HG03045 (cell line): ENCODE data around the gene RILPL1.
A peak's percentile ranks its signal among the peaks of the same experiment; 100 is the strongest.
"Not testable (repeated sequence)": the region's sequence is repeated elsewhere in the genome, so short reads cannot be mapped to it uniquely, and the experiment has no call there.

Experiments
- ATAC-seq: cut with Tn5 transposase; IDR thresholded peaks from one replicate; pipeline ENCODE4 v1.9.1; 2021; ENCODE audit warnings: mild to moderate bottlenecking, moderate library complexity; ENCODE audit not compliant: unreplicated experiment

RILPL1 gene

DNA sequence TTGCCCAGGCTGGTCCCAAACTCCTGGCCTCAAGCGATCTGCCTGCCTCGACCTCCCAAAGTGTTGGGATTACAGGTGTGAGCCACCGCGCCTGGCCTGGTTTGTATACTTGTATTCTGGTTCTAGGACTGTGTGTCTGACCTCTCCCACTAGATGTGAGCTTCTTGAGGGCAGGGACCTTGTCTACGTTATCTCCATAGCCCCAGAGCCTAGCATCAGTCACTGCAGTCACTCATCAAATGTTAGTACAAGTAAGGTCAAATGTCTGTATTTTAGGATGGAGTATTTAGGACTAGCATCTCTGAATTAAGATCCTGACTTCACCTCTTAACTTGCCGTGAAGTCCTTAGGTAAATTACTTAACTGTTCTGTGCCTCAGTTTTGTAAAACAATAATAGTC is 99.9 kb downstream of the RILPL1 start:
- no peak for ATAC-seq

DNA sequence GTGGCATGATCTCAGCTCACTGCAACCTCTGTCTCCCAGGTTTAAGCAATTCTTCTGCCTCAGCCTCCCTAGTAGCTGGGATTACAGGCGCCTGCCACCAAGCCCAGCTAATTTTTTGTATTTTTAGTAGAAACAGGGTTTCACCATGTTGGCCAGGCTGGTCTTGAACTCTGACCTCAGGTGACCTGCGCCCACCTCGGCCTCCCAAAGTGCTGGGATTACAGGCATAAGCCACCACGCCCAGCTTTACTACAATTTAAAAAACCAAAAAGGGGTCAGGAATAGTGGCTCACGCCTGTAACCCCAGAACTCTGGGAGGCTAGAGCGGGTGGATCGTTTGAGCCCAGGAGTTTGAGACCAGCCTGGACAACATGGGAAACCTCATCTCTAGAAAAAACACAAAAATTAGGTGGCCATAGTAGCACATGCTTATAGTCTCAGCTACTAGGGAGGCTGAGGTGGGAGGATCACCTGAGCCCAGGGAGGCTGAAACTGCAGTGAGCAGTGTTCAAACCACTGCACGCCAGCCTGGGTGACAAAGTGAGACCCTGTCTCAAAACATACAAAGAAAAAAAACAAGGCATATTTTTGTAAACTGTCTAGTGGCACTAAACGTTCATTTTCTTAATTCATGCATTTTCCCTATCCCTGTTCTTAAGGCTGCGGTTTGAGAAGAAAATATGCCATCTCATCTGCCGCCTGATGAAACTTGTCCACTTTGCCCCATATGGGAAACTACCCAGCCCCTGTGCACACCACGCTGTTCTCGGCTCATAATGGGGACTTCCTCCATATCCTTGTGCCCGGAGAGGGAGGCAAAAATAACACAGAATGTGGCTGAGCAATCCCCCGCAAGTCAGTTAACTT is 101.3 kb downstream of the RILPL1 start:
- ATAC-seq = not testable (repeated sequence)

DNA sequence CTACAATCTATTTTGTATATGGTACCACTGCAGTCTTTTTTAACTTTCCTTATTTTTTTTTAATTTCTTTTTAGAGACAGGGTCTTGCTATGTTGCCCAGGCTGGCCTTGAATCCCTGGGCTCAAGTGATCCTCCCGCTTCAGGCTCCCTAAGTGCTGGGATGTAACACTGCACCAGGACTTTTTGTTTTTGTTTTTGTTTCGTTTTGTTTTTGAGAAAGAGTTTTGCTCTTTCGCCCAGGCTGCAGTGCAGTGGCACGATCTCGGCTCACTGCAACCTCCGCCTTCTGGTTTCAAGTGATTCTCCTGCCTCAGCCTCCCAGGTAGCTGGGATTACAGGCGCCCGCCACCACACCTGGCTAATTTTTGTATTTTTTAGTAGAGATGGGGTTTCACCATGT is 104.4 kb downstream of the RILPL1 start:
- ATAC-seq = not testable (repeated sequence)

DNA sequence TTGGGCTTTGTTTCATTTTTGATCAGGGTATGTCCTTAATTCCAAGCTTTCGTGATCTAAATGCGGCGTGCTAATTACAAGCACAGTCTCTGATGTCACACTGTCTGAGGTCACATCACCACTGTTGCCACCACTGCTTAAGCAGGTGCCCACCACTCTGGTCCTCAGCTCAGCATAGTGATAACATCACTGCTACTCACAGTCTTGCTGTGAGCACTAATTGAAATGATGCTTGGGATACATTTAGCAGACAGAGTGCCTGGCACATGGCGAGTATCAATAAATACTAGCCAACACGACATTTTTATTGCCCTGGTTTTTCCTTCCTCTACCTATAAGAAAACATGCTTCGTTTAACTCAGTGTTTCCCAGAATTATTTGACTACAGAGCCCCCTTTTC is 104.9 kb downstream of the RILPL1 start:
- no peak for ATAC-seq

DNA sequence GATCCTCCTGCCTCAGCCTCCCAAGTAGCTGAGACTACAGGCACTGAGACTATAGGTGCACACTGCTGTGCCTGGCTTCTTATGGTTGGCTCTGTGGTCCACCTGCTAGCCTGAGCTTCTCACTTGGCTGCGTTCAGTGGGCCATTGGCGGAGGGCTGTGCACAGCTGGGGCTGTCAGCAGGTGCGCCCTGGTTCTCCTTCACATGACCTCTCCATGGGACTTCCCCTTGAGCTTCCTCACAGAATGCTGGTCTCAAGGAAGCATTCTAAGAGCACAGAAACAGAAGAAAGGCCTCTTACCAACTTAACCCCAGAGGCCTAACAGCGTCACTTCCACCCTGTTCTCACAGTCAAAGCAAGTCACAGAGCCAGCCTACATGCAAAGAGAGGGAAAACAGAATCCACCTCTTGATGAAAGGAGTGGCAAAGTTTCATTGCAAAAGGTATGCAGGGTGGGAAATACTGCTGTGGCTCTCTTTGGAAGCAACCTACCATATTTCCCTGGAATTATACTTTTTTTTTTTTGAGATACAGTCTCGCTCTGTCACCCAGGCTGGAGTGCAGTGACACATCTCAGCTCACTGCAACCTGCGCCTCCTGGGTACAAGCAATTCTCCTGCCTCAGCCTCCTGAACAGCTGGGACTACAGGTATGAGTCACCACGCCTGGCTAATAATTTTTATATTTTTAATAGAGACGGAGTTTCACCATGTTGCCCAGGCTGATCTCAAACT is 106.3 kb downstream of the RILPL1 start:
- ATAC-seq = peak; percentile 91

DNA sequence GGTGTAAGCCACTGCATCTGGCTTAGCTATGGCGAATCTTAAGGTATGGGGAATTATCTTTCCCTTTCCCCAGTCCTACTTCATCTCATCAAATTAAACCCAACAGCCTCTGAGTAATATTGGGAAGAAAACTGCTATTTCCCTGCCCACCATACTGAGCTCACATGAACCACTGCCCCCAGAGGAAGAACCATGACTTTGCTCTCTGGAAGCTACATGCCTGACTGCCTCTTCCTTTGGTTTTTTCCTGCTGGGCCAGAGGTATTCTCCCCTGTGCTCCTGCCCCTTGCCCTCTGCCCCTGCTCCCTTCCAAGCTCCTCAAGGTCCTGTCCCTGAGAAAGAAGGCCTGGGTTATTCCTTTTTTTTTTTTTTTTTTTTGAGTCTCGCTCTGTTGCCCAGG is 112.2 kb downstream of the RILPL1 start:
- no peak for ATAC-seq
